ENCODE measurements around the gene ST3GAL6. TPM values are rescaled to one million over a fixed set of nuclear protein-coding genes. Genes with fewer than 3 reads are reported as not detected.
A peak's percentile ranks its signal among the peaks of the same experiment; 100 is the strongest.

The ST3GAL6 gene
- total and polyA plus RNA-seq, 7 donors, result 2.4 to 11.8 (median 3.9) TPM

DNA sequence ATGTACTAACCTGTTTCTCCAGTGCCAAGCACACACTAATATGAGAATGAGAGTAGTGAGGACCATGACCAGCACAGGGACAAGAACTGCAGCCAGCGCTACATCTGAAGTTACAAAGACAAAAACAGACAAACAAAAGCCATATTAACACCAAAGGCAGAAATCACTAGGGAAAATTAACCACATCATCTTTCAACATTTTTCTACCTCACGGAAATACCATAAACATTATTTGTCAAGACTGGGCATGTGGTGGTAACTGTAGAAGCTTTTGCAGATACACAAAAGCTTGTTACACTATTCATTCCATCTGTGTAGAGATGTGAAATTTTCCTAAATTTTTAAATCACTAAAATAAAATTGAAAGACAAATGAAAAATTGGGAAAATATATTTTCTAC, 44.9 kb downstream of the ST3GAL6 start:
- H3K27ac ChIP-seq, result no peak overlapping the region
- DNase-seq, result no peak
- intact Hi-C loops (cut with DNase I), result no loop called here
- no peak overlapping the region for H3K4me3 ChIP-seq
- no peaks in the 10 kb centered on the region for H3K9me3 ChIP-seq
- no peaks in the 10 kb centered on the region for H3K27me3 ChIP-seq
- H3K36me3 ChIP-seq, result peaks cover 0 to 62% (median 21%) of the 10 kb centered on the region in 4 donors
- no peaks in the 10 kb centered on the region for H3K4me1 ChIP-seq
- WGBS, 2 donors, result 95% methylated on average over 2 of the region's 2 CpGs
- TF ChIP-seq EP300 (IDR thresholded peaks at IDR 0.05) (no peak), POLR2A (IDR thresholded peaks at IDR 0.05) (no peak), POLR2AphosphoS5 (IDR thresholded peaks at IDR 0.05) (no peak)
- TF ChIP-seq, protein P1, sequence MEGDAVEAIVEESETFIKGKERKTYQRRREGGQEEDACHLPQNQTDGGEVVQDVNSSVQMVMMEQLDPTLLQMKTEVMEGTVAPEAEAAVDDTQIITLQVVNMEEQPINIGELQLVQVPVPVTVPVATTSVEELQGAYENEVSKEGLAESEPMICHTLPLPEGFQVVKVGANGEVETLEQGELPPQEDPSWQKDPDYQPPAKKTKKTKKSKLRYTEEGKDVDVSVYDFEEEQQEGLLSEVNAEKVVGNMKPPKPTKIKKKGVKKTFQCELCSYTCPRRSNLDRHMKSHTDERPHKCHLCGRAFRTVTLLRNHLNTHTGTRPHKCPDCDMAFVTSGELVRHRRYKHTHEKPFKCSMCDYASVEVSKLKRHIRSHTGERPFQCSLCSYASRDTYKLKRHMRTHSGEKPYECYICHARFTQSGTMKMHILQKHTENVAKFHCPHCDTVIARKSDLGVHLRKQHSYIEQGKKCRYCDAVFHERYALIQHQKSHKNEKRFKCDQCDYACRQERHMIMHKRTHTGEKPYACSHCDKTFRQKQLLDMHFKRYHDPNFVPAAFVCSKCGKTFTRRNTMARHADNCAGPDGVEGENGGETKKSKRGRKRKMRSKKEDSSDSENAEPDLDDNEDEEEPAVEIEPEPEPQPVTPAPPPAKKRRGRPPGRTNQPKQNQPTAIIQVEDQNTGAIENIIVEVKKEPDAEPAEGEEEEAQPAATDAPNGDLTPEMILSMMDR (IDR thresholded peaks at IDR 0.05), result no peak

DNA sequence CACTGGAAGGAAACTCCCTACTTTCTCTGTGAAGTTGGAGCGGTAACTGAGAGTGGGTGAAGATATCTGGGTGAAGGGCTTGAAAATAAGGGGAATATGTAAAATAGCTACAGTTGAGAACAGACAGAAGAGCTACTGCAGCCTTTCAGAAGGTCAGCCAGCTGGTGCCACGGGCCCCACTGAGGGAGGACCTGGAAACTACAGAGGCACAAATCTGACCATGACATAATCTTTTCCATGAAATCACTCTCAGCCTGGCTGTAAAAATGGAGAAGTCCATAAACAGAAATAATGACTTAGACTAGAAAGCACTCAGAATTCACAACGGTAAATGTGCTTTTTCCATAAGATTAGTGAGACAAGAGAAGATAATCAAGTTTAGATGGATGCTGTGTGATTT, 46.4 kb downstream of the ST3GAL6 start:
- no peaks in the 10 kb centered on the region for H3K9me3 ChIP-seq
- DNase-seq, result no peak
- WGBS, 2 donors, result 64 to 80% methylated on average over 3 of the region's 3 CpGs
- TF ChIP-seq EP300 (IDR thresholded peaks at IDR 0.05) (no peak), POLR2A (IDR thresholded peaks at IDR 0.05) (no peak), POLR2AphosphoS5 (IDR thresholded peaks at IDR 0.05) (no peak)
- TF ChIP-seq, protein P1 (IDR thresholded peaks at IDR 0.05), result no peak
- H3K27ac ChIP-seq, result no peak overlapping the region
- peaks cover 0 to 65% (median 21%) of the 10 kb centered on the region in 4 donors for H3K36me3 ChIP-seq
- no peaks in the 10 kb centered on the region for H3K27me3 ChIP-seq
- intact Hi-C loops (cut with DNase I), result no loop called here
- H3K4me3 ChIP-seq, result no peak overlapping the region
- no peaks in the 10 kb centered on the region for H3K4me1 ChIP-seq

DNA sequence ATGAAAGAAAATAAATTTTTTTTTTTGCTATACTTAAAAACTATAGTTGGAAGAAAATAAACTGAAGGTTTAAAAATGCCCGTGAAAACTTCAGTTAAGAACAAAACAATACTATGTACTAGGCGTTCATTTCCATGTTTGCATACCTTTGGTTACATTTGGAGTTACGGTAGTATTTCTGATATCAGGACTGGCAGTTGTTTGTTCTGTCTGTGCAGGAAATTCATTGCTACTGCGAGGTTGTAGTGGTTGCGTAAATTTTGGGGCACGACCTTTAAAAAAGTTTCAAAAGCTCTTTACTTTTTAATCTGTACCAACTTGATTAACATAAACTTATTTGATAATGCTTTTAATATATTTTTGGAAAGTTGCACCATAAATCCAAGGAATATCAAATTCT, 47.9 kb downstream of the ST3GAL6 start:
- Histone ChIP-seq H3K9me3 (no peaks in the 10 kb centered on the region), H3K27ac (no peak overlapping the region), H3K4me1 (no peaks in the 10 kb centered on the region), H3K4me3 (no peak overlapping the region), H3K27me3 (no peaks in the 10 kb centered on the region), H3K36me3 (peaks cover 0 to 61% (median 13%) of the 10 kb centered on the region in 4 donors)
- intact Hi-C loops (cut with DNase I), result loop anchor here (5.0 kb wide), 1 partner anchor 214 kb away; no protein-coding TSS in a partner anchor
- TF ChIP-seq POLR2A (IDR thresholded peaks at IDR 0.05), result no peak
- no peak for TF ChIP-seq POLR2AphosphoS5 (IDR thresholded peaks at IDR 0.05)
- no peak for TF ChIP-seq EP300 (IDR thresholded peaks at IDR 0.05)
- TF ChIP-seq, protein P1 (IDR thresholded peaks at IDR 0.05), result no peak
- 65 to 68% methylated on average over 6 of the region's 6 CpGs for WGBS, 2 donors
- no peak for DNase-seq

DNA sequence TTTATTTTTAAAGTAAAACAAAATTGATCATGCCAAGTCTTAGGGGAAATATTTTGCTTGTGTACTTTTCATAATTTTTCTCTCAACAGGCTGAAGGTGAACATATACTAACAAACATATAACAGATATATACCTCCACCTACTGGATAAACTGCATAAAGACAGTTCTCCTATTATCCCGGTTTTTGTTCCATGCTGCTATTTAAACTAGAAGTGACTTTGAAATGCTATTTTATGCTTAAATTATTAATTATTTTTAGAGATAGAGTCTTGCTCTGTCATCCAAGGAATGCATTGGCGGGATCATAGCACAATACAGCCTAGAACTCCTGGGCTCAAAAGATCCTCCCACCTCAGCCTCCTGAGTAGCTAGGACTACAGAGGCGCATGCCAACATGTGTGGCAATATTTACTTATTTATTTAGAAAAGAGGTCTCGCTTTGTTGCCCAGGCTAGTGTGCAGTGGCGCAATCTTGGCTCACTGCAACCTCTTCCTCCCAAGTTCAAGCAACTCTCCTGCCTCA, 49.8 kb downstream of the ST3GAL6 start:
- TF ChIP-seq POLR2A (IDR thresholded peaks at IDR 0.05) (no peak), EP300 (IDR thresholded peaks at IDR 0.05) (no peak), POLR2AphosphoS5 (IDR thresholded peaks at IDR 0.05) (no peak)
- TF ChIP-seq, protein P1 (IDR thresholded peaks at IDR 0.05), result peak; percentile 17 to 47 (median 36)
- WGBS, 2 donors, result 46 to 66% methylated on average over 5 of the region's 5 CpGs

More for the DNA sequence above, 49.8 kb downstream of the ST3GAL6 start:
- peaks cover 0 to 4% (median 0%) of the 10 kb centered on the region in 4 donors for H3K4me1 ChIP-seq
- H3K27me3 ChIP-seq, result no peaks in the 10 kb centered on the region
- intact Hi-C loops (cut with DNase I), result loop anchor here (5.0 kb wide), 1 partner anchor 216 kb away; no protein-coding TSS in a partner anchor
- no peak for DNase-seq
- H3K4me3 ChIP-seq, result no peak overlapping the region
- H3K36me3 ChIP-seq, result peaks cover 0 to 54% (median 5%) of the 10 kb centered on the region in 4 donors
- H3K27ac ChIP-seq, result no peak overlapping the region
- H3K9me3 ChIP-seq, result no peaks in the 10 kb centered on the region

Measured in sigmoid colon (tissue), 7 donors.